HEK293T (cell line): ENCODE measurements around the gene YOD1.

Source experiments
- CTCF ChIA-PET: fragments of 350-600 bp; formaldehyde crosslinking; extraction: SDS; loops from one replicate; lab custom pipeline; 2021; ENCODE audit warnings: antibody characterized with exemption, inconsistent platforms; lab: Yijun Ruan, JAX
- POLR2A ChIA-PET: fragments of 350-600 bp; formaldehyde crosslinking; extraction: SDS; loops from one replicate; lab custom pipeline; 2020; ENCODE audit warnings: antibody characterized with exemption, inconsistent platforms; lab: Yijun Ruan, JAX
- DNase-seq: peaks from one replicate; pipeline ENCODE4 v3.0.0; 2012; ENCODE audit warnings: mixed read lengths; ENCODE audit errors: extremely low spot score
- ARNT ChIP-seq: fragments of 450-650 bp; IDR thresholded peaks from 2 replicates; pipeline ENCODE4 v1.6.1; 2017; ENCODE audit warnings: mild to moderate bottlenecking
- BHLHE40 ChIP-seq: fragments of 450-650 bp; IDR thresholded peaks from 2 replicates; pipeline ENCODE4 v1.6.1; 2016; ENCODE audit warnings: mild to moderate bottlenecking, moderate library complexity, borderline replicate concordance
- CTBP1 ChIP-seq: fragments of 450-650 bp; IDR thresholded peaks from 2 replicates; pipeline ENCODE4 v1.6.1; 2016; ENCODE audit warnings: borderline replicate concordance
- ELF4 ChIP-seq: fragments of 450-650 bp; IDR thresholded peaks from 2 replicates; pipeline ENCODE4 v1.6.1; 2017; ENCODE audit warnings: antibody characterized with exemption
- FOXA1 ChIP-seq: fragments of 450-650 bp; IDR thresholded peaks from 2 replicates; pipeline ENCODE4 v1.6.1; 2016; ENCODE audit warnings: mild to moderate bottlenecking
- FOXK2 ChIP-seq: fragments of 450-650 bp; IDR thresholded peaks from 2 replicates; pipeline ENCODE4 v1.6.1; 2016; ENCODE audit warnings: mild to moderate bottlenecking
- FOXM1 ChIP-seq: fragments of 450-650 bp; IDR thresholded peaks from 2 replicates; pipeline ENCODE4 v1.6.1; 2017; ENCODE audit warnings: mild to moderate bottlenecking, borderline replicate concordance
- HDGF ChIP-seq: fragments of 450-650 bp; IDR thresholded peaks from 2 replicates; pipeline ENCODE4 v1.6.1; 2017; ENCODE audit warnings: antibody characterized with exemption, borderline replicate concordance
- L3MBTL2 ChIP-seq: fragments of 450-650 bp; conservative IDR thresholded peaks from 2 replicates; pipeline ENCODE4 v1.6.1; 2016; ENCODE audit warnings: mild to moderate bottlenecking
- LEF1 ChIP-seq: fragments of 450-650 bp; IDR thresholded peaks from 2 replicates; pipeline ENCODE4 v1.6.1; 2017; ENCODE audit warnings: mild to moderate bottlenecking, borderline replicate concordance
- NFRKB ChIP-seq: fragments of 450-650 bp; IDR thresholded peaks from 2 replicates; pipeline ENCODE4 v1.6.1; 2016; ENCODE audit warnings: mild to moderate bottlenecking, moderate library complexity
- PKNOX1 ChIP-seq: fragments of 450-650 bp; IDR thresholded peaks from 2 replicates; pipeline ENCODE4 v1.6.1; 2016
- SP1 ChIP-seq: fragments of 450-650 bp; IDR thresholded peaks from 2 replicates; pipeline ENCODE4 v1.6.1; 2017
- SUZ12 ChIP-seq: fragments of 450-650 bp; IDR thresholded peaks from 2 replicates; pipeline ENCODE4 v1.6.1; 2016; ENCODE audit warnings: mild to moderate bottlenecking
- TARDBP ChIP-seq: fragments of 450-650 bp; IDR thresholded peaks from 2 replicates; pipeline ENCODE4 v1.6.1; 2016
- ZNF384 ChIP-seq: fragments of 450-650 bp; IDR thresholded peaks from 2 replicates; pipeline ENCODE4 v1.6.1; 2016

YOD1 gene

GRCh38 chr1:207033302-207033701 is 17.7 kb downstream of the YOD1 start:
- no peak for DNase-seq
- TF ChIP-seq L3MBTL2 (no peak), SP1 (no peak), SUZ12 (no peak), FOXA1 (no peak)
- POLR2A ChIA-PET, result interaction anchor here (1.1 kb wide), 1 partner anchor 19 kb away, joined by 3 read pairs; no protein-coding TSS in a partner anchor
- CTCF ChIA-PET, result no interaction called here

- TF ChIP-seq PKNOX1, result no peak
- no peak for TF ChIP-seq SUZ12
- no peak for TF ChIP-seq FOXA1
- no peak for TF ChIP-seq FOXM1
- TF ChIP-seq ELF4, result no peak
- no peak for TF ChIP-seq ARNT
- TF ChIP-seq NFRKB, result no peak
- no peak for TF ChIP-seq TARDBP
- TF ChIP-seq FOXK2, result no peak
- TF ChIP-seq ZNF384, result no peak
- ChIA-PET CTCF (interaction anchor here (0.6 kb wide), 1 partner anchor 99 kb away, joined by 5 read pairs; no protein-coding TSS in a partner anchor), POLR2A (no interaction called here)
- DNase-seq, result no peak
Measured at GRCh38 chr1:207032528-207033017, 18.4 kb downstream of the YOD1 start, which contains the start of gene C1orf116. C1orf116 (minus strand) TSS chr1:207032756; CDS start chr1:207027598, 5,158 bp downstream.

- DNase-seq, result no peak
- ChIA-PET CTCF (interaction anchor here (0.6 kb wide), 1 partner anchor 98 kb away, joined by 5 read pairs; no protein-coding TSS in a partner anchor), POLR2A (no interaction called here)
- TF ChIP-seq NFRKB (no peak), ARNT (no peak), FOXM1 (no peak), HDGF (no peak), ELF4 (no peak), L3MBTL2 (no peak), SP1 (no peak), PKNOX1 (no peak), LEF1 (no peak), TARDBP (no peak), CTBP1 (no peak), BHLHE40 (no peak)
Measured at GRCh38 chr1:207031632-207032264, 19.3 kb downstream of the YOD1 start.

- TF ChIP-seq FOXA1 (no peak), ZNF384 (no peak), ELF4 (no peak), TARDBP (no peak)
- CTCF ChIA-PET, result no interaction called here
- POLR2A ChIA-PET, result no interaction called here
- no peak for DNase-seq
Measured at GRCh38 chr1:207031016-207031415, 20.0 kb downstream of the YOD1 start.

- ChIA-PET POLR2A (no interaction called here), CTCF (no interaction called here)
- no peak for DNase-seq
- TF ChIP-seq ARNT (no peak), BHLHE40 (no peak), PKNOX1 (no peak), HDGF (no peak), SUZ12 (no peak), L3MBTL2 (no peak), FOXM1 (no peak), ELF4 (no peak), TARDBP (no peak)
Measured at GRCh38 chr1:207030522-207031009, 20.4 kb downstream of the YOD1 start.

- ChIA-PET CTCF (no interaction called here), POLR2A (no interaction called here)
- no peak for DNase-seq
- no peak for TF ChIP-seq HDGF
- TF ChIP-seq TARDBP, result no peak
- no peak for TF ChIP-seq NFRKB
- TF ChIP-seq PKNOX1, result no peak
- no peak for TF ChIP-seq SP1
- TF ChIP-seq FOXM1, result no peak
Measured at GRCh38 chr1:207029701-207030521, 21.1 kb downstream of the YOD1 start.
